GM11168 (cell line): ENCODE data around the gene CCDC69.

Experiments used
- in situ Hi-C: fragments of 300-500 bp; cut with MboI; formaldehyde crosslinking; loops from one replicate; pipeline ENCODE4 v1.12.0; 2022; ENCODE audit warnings: low sequenced_read_pairs; ENCODE audit not compliant: unreplicated experiment

Gene CCDC69

DNA sequence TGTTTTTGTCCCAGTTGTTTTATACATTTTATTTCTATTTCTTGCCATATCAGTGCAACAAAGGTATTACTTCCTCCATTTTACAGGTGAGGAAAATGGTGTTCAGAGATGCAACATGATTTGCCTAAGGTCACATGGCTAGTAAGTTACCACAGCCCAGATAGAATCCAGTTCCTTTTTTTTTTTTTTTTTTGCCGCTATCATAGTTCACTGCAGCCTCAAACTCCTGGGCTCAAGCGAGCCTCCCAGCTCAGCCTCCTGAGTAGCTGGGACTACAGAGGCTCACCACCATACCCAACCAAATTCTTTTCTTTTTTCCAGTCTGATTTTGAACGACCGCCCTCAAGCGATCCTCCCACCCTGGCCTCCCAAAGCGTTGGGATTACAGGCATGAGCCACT is 480 bp upstream of the CCDC69 start:
- in situ Hi-C loops = no loop called here

- in situ Hi-C loops = no loop called here
Observed at GRCh38 chr5:151222790-151223446, 974 bp downstream of the CCDC69 start.

DNA sequence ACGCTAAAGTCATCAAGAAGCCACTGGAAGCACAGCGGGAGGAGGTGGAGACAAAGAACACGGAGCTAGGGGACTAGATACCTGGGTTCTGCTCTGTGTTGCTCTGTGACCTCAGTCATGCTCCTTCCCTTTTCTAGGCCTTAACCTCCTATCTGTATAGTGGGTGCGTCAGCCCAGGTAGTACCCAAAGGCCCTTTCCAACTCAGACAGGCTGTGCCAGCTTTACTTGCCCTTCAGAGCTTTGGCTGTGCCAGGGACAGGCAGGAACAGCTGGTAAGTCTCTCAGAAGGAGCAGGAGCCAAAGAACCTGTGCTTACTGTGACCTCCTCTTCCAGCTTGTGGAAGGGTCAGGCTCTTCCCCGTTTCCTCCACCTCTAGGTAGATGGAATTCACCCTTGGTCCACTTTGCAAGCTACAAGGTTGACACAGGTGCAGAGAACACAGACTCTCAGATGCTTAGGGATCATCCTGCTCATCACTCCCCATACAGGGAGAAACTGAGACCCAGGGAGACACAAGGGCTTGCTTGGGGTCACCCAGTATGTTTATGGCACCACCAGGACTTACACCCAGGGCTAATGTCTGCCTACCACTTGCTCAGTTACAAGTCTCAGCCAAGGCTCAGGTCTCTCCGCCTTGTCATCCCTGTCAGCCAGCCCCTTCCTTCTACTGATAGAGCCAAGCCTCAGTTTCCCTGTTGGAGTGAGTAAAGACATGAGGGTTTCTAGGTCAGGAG is 1.7 kb downstream of the CCDC69 start:
- in situ Hi-C loops = no loop called here

DNA sequence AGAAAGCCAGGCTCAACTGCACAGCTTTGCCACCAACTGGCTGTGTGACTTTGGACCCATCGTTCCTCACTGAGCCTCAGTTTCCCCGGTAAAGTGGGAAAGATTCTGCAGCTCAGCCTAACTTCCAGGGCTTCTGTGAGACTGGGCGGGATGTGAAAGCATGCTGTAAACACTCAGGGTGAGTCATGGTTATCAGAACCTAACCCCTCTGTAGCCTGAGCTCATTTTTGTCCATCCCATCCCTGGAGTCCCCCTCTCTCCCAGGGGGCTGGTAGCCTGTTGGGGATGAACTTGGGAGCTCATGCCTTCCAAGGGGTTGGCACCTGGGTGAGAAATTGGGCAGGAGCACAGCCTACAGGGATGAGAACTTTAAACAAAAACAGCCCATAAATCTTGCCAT is 2.3 kb downstream of the CCDC69 start:
- in situ Hi-C loops = no loop called here

GRCh38 chr5:151219789-151220188 is 4.1 kb downstream of the CCDC69 start:
- in situ Hi-C loops = no loop called here

GRCh38 chr5:151219138-151219537 is 4.8 kb downstream of the CCDC69 start:
- in situ Hi-C loops = no loop called here

- in situ Hi-C loops = no loop called here
Observed at GRCh38 chr5:151218177-151218576, 5.7 kb downstream of the CCDC69 start.

- in situ Hi-C loops = no loop called here
Observed at GRCh38 chr5:151216781-151217180, 7.1 kb downstream of the CCDC69 start.

GRCh38 chr5:151215546-151215880 is 8.4 kb downstream of the CCDC69 start:
- in situ Hi-C loops = no loop called here

- in situ Hi-C loops = no loop called here
Observed at GRCh38 chr5:151214614-151215545, 9.0 kb downstream of the CCDC69 start.

DNA sequence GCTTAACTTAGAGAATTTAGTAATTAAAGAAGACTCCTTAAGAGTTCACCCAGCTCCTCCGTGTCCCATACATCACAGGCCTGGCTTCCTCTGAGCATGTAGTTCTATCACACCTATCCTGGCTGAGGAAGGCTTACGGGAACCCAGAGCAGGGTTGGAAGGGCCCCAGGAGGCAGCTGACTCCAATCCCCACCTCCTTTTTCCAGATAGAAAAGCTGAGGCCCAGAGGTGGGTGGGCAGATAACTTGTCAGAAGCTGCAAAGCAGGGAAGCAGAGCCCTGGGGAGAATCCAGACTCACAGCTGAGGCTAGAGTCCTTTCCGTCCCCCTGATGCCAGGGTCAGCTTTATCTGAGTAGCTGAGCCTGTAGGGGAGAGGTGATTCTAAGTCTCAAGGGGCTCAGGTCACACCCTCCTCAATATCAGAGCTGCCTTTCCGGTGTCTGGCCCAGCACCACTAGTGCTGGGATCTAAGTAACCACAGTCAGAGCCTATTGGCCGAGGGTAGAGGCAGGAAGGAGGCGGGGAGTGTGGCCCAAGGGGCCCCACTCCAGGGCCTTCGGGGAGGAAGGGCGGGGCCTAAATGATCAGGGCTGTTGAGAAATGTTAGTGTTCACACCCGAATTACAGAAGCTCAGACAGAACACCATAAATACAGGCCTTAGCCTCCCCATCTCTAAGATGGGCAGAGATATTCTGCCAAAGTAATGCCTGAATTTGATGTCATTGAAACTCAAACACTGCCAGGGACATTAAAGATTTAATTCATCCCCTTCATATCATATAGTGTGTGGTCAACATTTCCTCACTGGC is 9.9 kb downstream of the CCDC69 start:
- in situ Hi-C loops = no loop called here

- in situ Hi-C loops = no loop called here
Observed at GRCh38 chr5:151212406-151212798, 11.5 kb downstream of the CCDC69 start.

GRCh38 chr5:151208481-151208914 is 15.4 kb downstream of the CCDC69 start:
- in situ Hi-C loops = no loop called here

- in situ Hi-C loops = no loop called here
Observed at GRCh38 chr5:151205411-151205810, 18.5 kb downstream of the CCDC69 start.

GRCh38 chr5:151204051-151204450 is 19.8 kb downstream of the CCDC69 start:
- in situ Hi-C loops = no loop called here

GRCh38 chr5:151202381-151203139 is 21.3 kb downstream of the CCDC69 start:
- in situ Hi-C loops = no loop called here

GRCh38 chr5:151200913-151201595 is 22.8 kb downstream of the CCDC69 start:
- in situ Hi-C loops = no loop called here

GRCh38 chr5:151199581-151200185 is 24.2 kb downstream of the CCDC69 start:
- in situ Hi-C loops = no loop called here
